HCT116 (cell line): ENCODE results near the gene PDE4D. TPM values are rescaled to one million over a fixed set of nuclear protein-coding genes. Genes with fewer than 3 reads are reported as not detected.

Source experiments
- ATAC-seq: fragments of 200-7000 bp; cut with Tn5 transposase; 2 replicates; pipeline ENCODE4 v1.9.1; 2020; ENCODE audit warnings: mild to moderate bottlenecking, moderate library complexity
- BruUV-seq: library from RNA; stranded (reverse); fragments of 400-500 nt; replicated peaks from 2 replicates; lab custom pipeline; 2021; lab: Mats Ljungman, UMichigan
- CTCF ChIA-PET: fragments of 300-600 bp; sonication (Branson Sonifier 250); formaldehyde crosslinking; loops from one replicate; lab custom pipeline; 2021; ENCODE audit warnings: antibody characterized with exemption; lab: Charles Lee
- POLR2A ChIA-PET: fragments of 300-600, 350-600 bp; sonication (Branson Sonifier 250); formaldehyde crosslinking; loops from one replicate; lab custom pipeline; 2021; ENCODE audit warnings: antibody characterized with exemption; lab: Charles Lee
- RAD21 ChIA-PET, 2 experiments: fragments of 300-600 bp; sonication (Branson Sonifier 250); formaldehyde crosslinking; loops; one replicate each; lab custom pipeline; 2023; ENCODE audit warnings: low total read pairs in 2 of 2; ENCODE audit not compliant: uncharacterized antibody in 2 of 2, unreplicated experiment in 2 of 2, low non-redundant PET in 1 of 2; lab: Charles Lee
- DNase-seq: peaks from one replicate; pipeline ENCODE4 v3.0.0-alpha.2; 2010; ENCODE audit warnings: low read depth, low spot score
- H2AFZ ChIP-seq: fragments of 200-600 bp; shearing (Covaris generic), sonication (generic); 2 replicates; pipeline ENCODE4 v1.6.1; 2017; ENCODE audit warnings: low read depth, mixed run types, mixed read lengths, antibody characterized with exemption, low read length; ENCODE audit not compliant: poor library complexity, severe bottlenecking
- H3K27ac ChIP-seq: 2 replicates; pipeline ENCODE4 v1.5.1; 2012; ENCODE audit warnings: low read depth, low read length
- H3K27me3 ChIP-seq: fragments of 200-600 bp; sonication (generic); 2 replicates; pipeline ENCODE4 v1.6.1; 2016; ENCODE audit warnings: mixed run types, low read length, mixed read lengths; ENCODE audit not compliant: insufficient read depth
- H3K36me3 ChIP-seq, 2 experiments: fragments of 200-500 bp in 1 of 2; fragments of 200-600 bp in 1 of 2; sonication (Bioruptor generic) in 1 of 2; sonication (generic) in 1 of 2; 2 replicates each; pipeline versions ENCODE4 v1.5.1 to v1.6.1; 2014 to 2016; ENCODE audit warnings: low read length in 2 of 2, inconsistent platforms in 1 of 2, mixed read lengths in 1 of 2, mixed run types in 1 of 2; ENCODE audit not compliant: insufficient read depth in 2 of 2, control insufficient read depth in 1 of 2
- H3K4me1 ChIP-seq, 2 experiments: fragments of 200-600 bp in 1 of 2; sonication (generic) in 1 of 2; 2 replicates each; pipeline versions ENCODE4 v1.5.1 to v1.6.1; 2012 to 2017; ENCODE audit warnings: low read length in 2 of 2, inconsistent platforms in 1 of 2, mild to moderate bottlenecking in 1 of 2, mixed read lengths in 1 of 2, mixed run types in 1 of 2, moderate library complexity in 1 of 2; ENCODE audit not compliant: insufficient read depth in 2 of 2, control insufficient read depth in 1 of 2
- H3K4me2 ChIP-seq: fragments of 200-600 bp; sonication (generic); 2 replicates; pipeline ENCODE4 v1.6.1; 2017; ENCODE audit warnings: mixed run types, low read length, mixed read lengths
- H3K4me3 ChIP-seq, 2 experiments: fragments of 200-600 bp in 1 of 2; sonication (generic) in 1 of 2; replicated peaks in 1 of 2; 2 replicates each; pipeline ENCODE4 v1.5.1; 2011 to 2016; ENCODE audit warnings: low read length in 2 of 2, control low read depth in 1 of 2, low read depth in 1 of 2, mild to moderate bottlenecking in 1 of 2, mixed read lengths in 1 of 2, mixed run types in 1 of 2
- H3K79me2 ChIP-seq: fragments of 200-600 bp; sonication (generic); 2 replicates; pipeline ENCODE4 v1.6.1; 2017; ENCODE audit warnings: mild to moderate bottlenecking, mixed run types, low read length, moderate library complexity, mixed read lengths; ENCODE audit not compliant: insufficient read depth
- H3K9ac ChIP-seq: fragments of 200-600 bp; sonication (generic); 2 replicates; pipeline ENCODE4 v1.6.1; 2016; ENCODE audit warnings: low read length, mixed read lengths
- H3K9me2 ChIP-seq: fragments of 200-600 bp; sonication (generic), shearing (Covaris generic); 2 replicates; pipeline ENCODE4 v1.6.1; 2017; ENCODE audit warnings: mixed run types, mild to moderate bottlenecking, moderate library complexity; ENCODE audit not compliant: insufficient read depth
- H3K9me3 ChIP-seq, 2 experiments: fragments of 200-500 bp in 1 of 2; fragments of 200-600 bp in 1 of 2; sonication (Bioruptor generic) in 1 of 2; sonication (generic) in 1 of 2; 2 replicates each; pipeline ENCODE4 v1.6.1; 2014 to 2017; ENCODE audit warnings: low read length in 2 of 2, mixed read lengths in 2 of 2, inconsistent platforms in 1 of 2, low read depth in 1 of 2, mild to moderate bottlenecking in 1 of 2, mixed run types in 1 of 2, moderate library complexity in 1 of 2; ENCODE audit not compliant: control insufficient read depth in 1 of 2, insufficient read depth in 1 of 2
- H4K20me1 ChIP-seq: fragments of 200-600 bp; sonication (generic), shearing (Covaris generic); 2 replicates; pipeline ENCODE4 v1.6.1; 2017; ENCODE audit warnings: mixed run types, mild to moderate bottlenecking, moderate library complexity; ENCODE audit not compliant: insufficient read depth
- CBX3 ChIP-seq: IDR thresholded peaks from 2 replicates; pipeline ENCODE4 v1.6.1; 2012; ENCODE audit warnings: low read depth
- CEBPB ChIP-seq: IDR thresholded peaks from 2 replicates; pipeline ENCODE4 v1.6.1; 2012; ENCODE audit warnings: low read depth
- ELF1 ChIP-seq: IDR thresholded peaks from 2 replicates; pipeline ENCODE4 v1.6.1; 2012; ENCODE audit warnings: low read depth, borderline replicate concordance
- EZH2 ChIP-seq: fragments of 200-600 bp; sonication (generic); IDR thresholded peaks from 2 replicates; pipeline ENCODE4 v1.6.1; 2017; ENCODE audit warnings: antibody characterized with exemption, mixed run types
- FOSL1 ChIP-seq: IDR thresholded peaks from 2 replicates; pipeline ENCODE4 v1.6.1; 2012; ENCODE audit warnings: low read depth
- POLR2A ChIP-seq: IDR thresholded peaks from 2 replicates; pipeline ENCODE4 v1.7.0; 2011; ENCODE audit warnings: borderline replicate concordance; ENCODE audit not compliant: insufficient read depth, insufficient read length; ENCODE audit errors: extremely low read depth
- POLR2AphosphoS5 ChIP-seq: IDR thresholded peaks from 2 replicates; pipeline ENCODE4 v1.6.1; 2011; ENCODE audit warnings: mild to moderate bottlenecking, low read depth, low read length, moderate library complexity
- RAD21 ChIP-seq: IDR thresholded peaks from 2 replicates; pipeline ENCODE4 v1.6.1; 2012; ENCODE audit warnings: low read depth, mild to moderate bottlenecking
- SIN3A ChIP-seq: IDR thresholded peaks from 2 replicates; pipeline ENCODE4 v1.6.1; 2012; ENCODE audit warnings: low read depth
- SP1 ChIP-seq: IDR thresholded peaks from 2 replicates; pipeline ENCODE4 v1.6.1; 2012; ENCODE audit warnings: low read depth
- TCF7L2 ChIP-seq: IDR thresholded peaks from 2 replicates; pipeline ENCODE4 v1.7.0; 2011; ENCODE audit warnings: borderline replicate concordance, inconsistent platforms; ENCODE audit not compliant: insufficient read depth, insufficient read length; ENCODE audit errors: extremely low read depth
- YY1 ChIP-seq: IDR thresholded peaks from 2 replicates; pipeline ENCODE4 v1.6.1; 2011; ENCODE audit warnings: low read length, low read depth, moderate library complexity, mild to moderate bottlenecking; ENCODE audit not compliant: insufficient replicate concordance; ENCODE audit errors: extremely low read depth
- ZFX ChIP-seq: fragments of 450-650 bp; IDR thresholded peaks from 2 replicates; pipeline ENCODE4 v1.6.1; 2017
- ZNF274 ChIP-seq: fragments of 200-500 bp; sonication (Bioruptor generic); IDR thresholded peaks from 2 replicates; pipeline ENCODE4 v1.6.1; 2014; ENCODE audit warnings: mild to moderate bottlenecking, low read depth, low read length, inconsistent platforms
- intact Hi-C: fragments of 100-400 bp; cut with micrococcal nuclease; formaldehyde crosslinking; loops from 2 replicates; pipeline ENCODE4 v1.10.0; 2022
- total RNA-seq: library from RNA; stranded (reverse); gene quantifications from one replicate; pipeline ENCODE4 v1.2.1, GENCODE V29; 2021; ENCODE audit not compliant: unreplicated experiment
- TF ChIP-seq, protein P1 (sequence below): IDR thresholded peaks from 2 replicates; pipeline ENCODE4 v1.6.1; 2012; ENCODE audit warnings: low read depth
- TF ChIP-seq, protein P2 (sequence below), 3 experiments: fragments of 200-600 bp in 1 of 3; sonication (generic) in 1 of 3; IDR thresholded peaks in 2 of 3; conservative IDR thresholded peaks in 1 of 3; 2 replicates each; pipeline ENCODE4 v1.5.1; 2012 to 2017; ENCODE audit warnings: low read depth in 2 of 3, low read length in 2 of 3, antibody characterized with exemption in 1 of 3, borderline replicate concordance in 1 of 3, control low read depth in 1 of 3, mild to moderate bottlenecking in 1 of 3, mixed read lengths in 1 of 3, mixed run types in 1 of 3, moderate library complexity in 1 of 3; ENCODE audit not compliant: insufficient read depth in 1 of 3
- TF ChIP-seq, protein P3 (sequence below): IDR thresholded peaks from 2 replicates; pipeline ENCODE4 v1.6.1; 2012

PDE4D gene
- total RNA-seq, 1 experiment from 2014 or later, result 1.1 TPM

DNA sequence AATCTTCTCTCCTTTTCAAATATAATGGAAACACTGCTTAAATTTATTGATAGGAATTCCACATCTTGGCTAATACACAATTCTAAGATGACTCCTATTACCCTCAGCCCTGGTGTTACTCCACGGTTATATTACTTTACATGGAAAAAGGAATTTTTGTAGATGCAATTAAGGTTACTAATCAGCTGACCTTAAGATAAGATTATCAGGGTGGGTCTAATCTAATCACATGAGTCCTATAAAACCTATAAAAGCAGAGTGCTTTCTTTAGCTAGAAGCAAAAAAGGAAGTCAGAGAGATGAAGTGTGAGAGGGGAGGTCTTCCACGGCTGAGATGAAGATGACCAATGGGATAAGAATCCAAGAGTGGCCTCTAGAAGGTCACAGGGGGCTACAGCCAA, 268.6 kb downstream of the PDE4D start:
- Histone ChIP-seq H3K4me1 (no peaks in the 10 kb centered on the region), H3K27me3 (no peaks in the 10 kb centered on the region; the same call in 1 of the 2 replicates), H3K9me2 (no peaks in the 10 kb centered on the region), H3K79me2 (no peaks in the 10 kb centered on the region), H3K36me3 (no peaks in the 10 kb centered on the region), H3K27ac (no peak overlapping the region), H3K4me2 (no peak overlapping the region), H3K9me3 (no peaks in the 10 kb centered on the region), H4K20me1 (no peaks in the 10 kb centered on the region), H3K4me3 (no peak overlapping the region)
- CTCF ChIA-PET, result no interaction called here
- intact Hi-C loops, result no loop called here
- POLR2A ChIA-PET, result no interaction called here
- no TSS peak for BruUV-seq
- no peak for ATAC-seq
- no peak for DNase-seq
- RAD21 ChIA-PET, result no interaction called here
- TF ChIP-seq YY1 (no peak), RAD21 (no peak), ZFX (no peak), TCF7L2 (no peak), ZNF274 (no peak), SP1 (no peak), SIN3A (no peak), EZH2 (no peak), ELF1 (no peak), POLR2A (no peak), POLR2AphosphoS5 (no peak), CBX3 (no peak), CEBPB (no peak), FOSL1 (no peak)
- TF ChIP-seq, protein P1, sequence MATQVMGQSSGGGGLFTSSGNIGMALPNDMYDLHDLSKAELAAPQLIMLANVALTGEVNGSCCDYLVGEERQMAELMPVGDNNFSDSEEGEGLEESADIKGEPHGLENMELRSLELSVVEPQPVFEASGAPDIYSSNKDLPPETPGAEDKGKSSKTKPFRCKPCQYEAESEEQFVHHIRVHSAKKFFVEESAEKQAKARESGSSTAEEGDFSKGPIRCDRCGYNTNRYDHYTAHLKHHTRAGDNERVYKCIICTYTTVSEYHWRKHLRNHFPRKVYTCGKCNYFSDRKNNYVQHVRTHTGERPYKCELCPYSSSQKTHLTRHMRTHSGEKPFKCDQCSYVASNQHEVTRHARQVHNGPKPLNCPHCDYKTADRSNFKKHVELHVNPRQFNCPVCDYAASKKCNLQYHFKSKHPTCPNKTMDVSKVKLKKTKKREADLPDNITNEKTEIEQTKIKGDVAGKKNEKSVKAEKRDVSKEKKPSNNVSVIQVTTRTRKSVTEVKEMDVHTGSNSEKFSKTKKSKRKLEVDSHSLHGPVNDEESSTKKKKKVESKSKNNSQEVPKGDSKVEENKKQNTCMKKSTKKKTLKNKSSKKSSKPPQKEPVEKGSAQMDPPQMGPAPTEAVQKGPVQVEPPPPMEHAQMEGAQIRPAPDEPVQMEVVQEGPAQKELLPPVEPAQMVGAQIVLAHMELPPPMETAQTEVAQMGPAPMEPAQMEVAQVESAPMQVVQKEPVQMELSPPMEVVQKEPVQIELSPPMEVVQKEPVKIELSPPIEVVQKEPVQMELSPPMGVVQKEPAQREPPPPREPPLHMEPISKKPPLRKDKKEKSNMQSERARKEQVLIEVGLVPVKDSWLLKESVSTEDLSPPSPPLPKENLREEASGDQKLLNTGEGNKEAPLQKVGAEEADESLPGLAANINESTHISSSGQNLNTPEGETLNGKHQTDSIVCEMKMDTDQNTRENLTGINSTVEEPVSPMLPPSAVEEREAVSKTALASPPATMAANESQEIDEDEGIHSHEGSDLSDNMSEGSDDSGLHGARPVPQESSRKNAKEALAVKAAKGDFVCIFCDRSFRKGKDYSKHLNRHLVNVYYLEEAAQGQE, result no peak
- TF ChIP-seq, protein P2, sequence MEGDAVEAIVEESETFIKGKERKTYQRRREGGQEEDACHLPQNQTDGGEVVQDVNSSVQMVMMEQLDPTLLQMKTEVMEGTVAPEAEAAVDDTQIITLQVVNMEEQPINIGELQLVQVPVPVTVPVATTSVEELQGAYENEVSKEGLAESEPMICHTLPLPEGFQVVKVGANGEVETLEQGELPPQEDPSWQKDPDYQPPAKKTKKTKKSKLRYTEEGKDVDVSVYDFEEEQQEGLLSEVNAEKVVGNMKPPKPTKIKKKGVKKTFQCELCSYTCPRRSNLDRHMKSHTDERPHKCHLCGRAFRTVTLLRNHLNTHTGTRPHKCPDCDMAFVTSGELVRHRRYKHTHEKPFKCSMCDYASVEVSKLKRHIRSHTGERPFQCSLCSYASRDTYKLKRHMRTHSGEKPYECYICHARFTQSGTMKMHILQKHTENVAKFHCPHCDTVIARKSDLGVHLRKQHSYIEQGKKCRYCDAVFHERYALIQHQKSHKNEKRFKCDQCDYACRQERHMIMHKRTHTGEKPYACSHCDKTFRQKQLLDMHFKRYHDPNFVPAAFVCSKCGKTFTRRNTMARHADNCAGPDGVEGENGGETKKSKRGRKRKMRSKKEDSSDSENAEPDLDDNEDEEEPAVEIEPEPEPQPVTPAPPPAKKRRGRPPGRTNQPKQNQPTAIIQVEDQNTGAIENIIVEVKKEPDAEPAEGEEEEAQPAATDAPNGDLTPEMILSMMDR (IDR thresholded peaks at IDR 0.05 in 2 of 3, conservative IDR thresholded peaks at IDR 0.05 in 1 of 3; ENCODE audit: borderline replicate concordance in 1 of 3, insufficient read depth in 1 of 3, low read depth in 2 of 3, low read length in 2 of 3), result no peak
- TF ChIP-seq, protein P3, sequence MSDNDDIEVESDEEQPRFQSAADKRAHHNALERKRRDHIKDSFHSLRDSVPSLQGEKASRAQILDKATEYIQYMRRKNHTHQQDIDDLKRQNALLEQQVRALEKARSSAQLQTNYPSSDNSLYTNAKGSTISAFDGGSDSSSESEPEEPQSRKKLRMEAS, result no peak
- TF ChIP-seq, all 23 proteins: peak for 0
- Histone ChIP-seq H2AFZ (no peak overlapping the region), H3K9ac (no peak overlapping the region)
